Endothelial cell of umbilical vein (primary cell): ENCODE measurements around the gene PRR23B. TPM values are rescaled to one million over a fixed set of nuclear protein-coding genes. Genes with fewer than 3 reads are reported as not detected.

Experiments
- BruUV-seq: library from RNA; stranded (reverse); fragments of 400-500 nt; replicated peaks from 2 replicates; lab custom pipeline; 2021; lab: Mats Ljungman, UMichigan
- CTCF ChIA-PET: fragments of 300-600, 350-600 bp; sonication (Branson Sonifier 250); formaldehyde crosslinking; loops from one replicate; lab custom pipeline; 2021; ENCODE audit warnings: antibody characterized with exemption, inconsistent platforms; lab: Charles Lee
- POLR2A ChIA-PET: fragments of 300-600, 350-600 bp; sonication (Branson Sonifier 250); formaldehyde crosslinking; loops from one replicate; lab custom pipeline; 2021; ENCODE audit warnings: antibody characterized with exemption, inconsistent platforms; lab: Charles Lee
- DNase-seq: peaks from one replicate; pipeline ENCODE4 v3.0.0-alpha.2; 2011; ENCODE audit warnings: low read depth, low spot score
- FAIRE-seq: peaks from 2 replicates; lab custom pipeline; 2011; peaks lifted over from hg19 to GRCh38; lab: Jason Lieb, UNC
- H2AFZ ChIP-seq: 2 replicates; pipeline ENCODE4 v1.6.0; 2012; ENCODE audit warnings: low read depth, low read length, control low read depth, inconsistent platforms
- H3K27ac ChIP-seq: 2 replicates; pipeline ENCODE4 v1.5.1; 2011; ENCODE audit warnings: low read depth, mild to moderate bottlenecking, control low read depth, low read length, moderate library complexity; ENCODE audit not compliant: insufficient read depth
- H3K27me3 ChIP-seq, 2 experiments: 2 replicates each; pipeline versions ENCODE4 v1.6.0 to v1.6.1; 2011; ENCODE audit warnings: low read length in 2 of 2, mixed read lengths in 1 of 2; ENCODE audit not compliant: control insufficient read depth in 2 of 2, insufficient read depth in 2 of 2
- H3K36me3 ChIP-seq, 2 experiments: 2 replicates in 1 of 2; 3 replicates in 1 of 2; pipeline ENCODE4 v1.5.1; 2011; ENCODE audit warnings: low read length in 2 of 2, mild to moderate bottlenecking in 1 of 2, moderate library complexity in 1 of 2; ENCODE audit not compliant: control insufficient read depth in 2 of 2, insufficient read depth in 2 of 2; ENCODE audit errors: extremely low read depth in 1 of 2
- H3K4me1 ChIP-seq: 3 replicates; pipeline ENCODE4 v1.5.1; 2011; ENCODE audit warnings: mild to moderate bottlenecking, low read length; ENCODE audit not compliant: control insufficient read depth, insufficient read depth; ENCODE audit errors: extremely low read depth
- H3K4me2 ChIP-seq: 2 replicates; pipeline ENCODE4 v1.6.1; 2011; ENCODE audit warnings: low read length, control low read depth, mixed read lengths; ENCODE audit not compliant: insufficient read depth
- H3K4me3 ChIP-seq, 3 experiments: fragments of 200-600 bp in 1 of 3; sonication (generic), shearing (Covaris generic) in 1 of 3; replicated peaks in 1 of 3; 2 replicates each; pipeline ENCODE4 v1.5.1; 2011 to 2016; ENCODE audit warnings: control low read depth in 3 of 3, low read length in 3 of 3, mild to moderate bottlenecking in 2 of 3, inconsistent platforms in 1 of 3, low read depth in 1 of 3, moderate library complexity in 1 of 3; ENCODE audit not compliant: insufficient read depth in 1 of 3
- H3K79me2 ChIP-seq: 2 replicates; pipeline ENCODE4 v1.6.0; 2012; ENCODE audit warnings: low read length, inconsistent platforms; ENCODE audit not compliant: control insufficient read depth, insufficient read depth
- H3K9ac ChIP-seq: replicated peaks from 2 replicates; pipeline ENCODE3; 2011; ENCODE audit warnings: low read length, control low read depth; ENCODE audit not compliant: insufficient read depth; ENCODE audit errors: extremely low read depth
- H3K9me1 ChIP-seq: replicated peaks from 3 replicates; pipeline ENCODE4 v1.6.0; 2011; ENCODE audit warnings: mild to moderate bottlenecking, low read length; ENCODE audit not compliant: control insufficient read depth, insufficient read depth; ENCODE audit errors: extremely low read depth
- H3K9me3 ChIP-seq: replicated peaks from 2 replicates; pipeline ENCODE4 v1.5.1; 2012; ENCODE audit warnings: low read length, inconsistent platforms; ENCODE audit not compliant: control insufficient read depth, insufficient read depth
- H4K20me1 ChIP-seq: replicated peaks from 2 replicates; pipeline ENCODE3; 2011; ENCODE audit warnings: mild to moderate bottlenecking, low read length; ENCODE audit not compliant: control insufficient read depth, insufficient read depth; ENCODE audit errors: extremely low read depth
- EZH2 ChIP-seq: IDR thresholded peaks from 2 replicates; pipeline ENCODE4 v1.6.1; 2012; ENCODE audit warnings: borderline replicate concordance, low read depth, mild to moderate bottlenecking, moderate library complexity, low read length, inconsistent platforms; ENCODE audit not compliant: severe bottlenecking
- FOS ChIP-seq: IDR thresholded peaks from 2 replicates; pipeline ENCODE4 v1.6.1; 2011; ENCODE audit warnings: mild to moderate bottlenecking, low read length, moderate library complexity, borderline replicate concordance; ENCODE audit not compliant: insufficient read depth
- GATA2 ChIP-seq: IDR thresholded peaks from 2 replicates; pipeline ENCODE4 v1.7.0; 2011; ENCODE audit warnings: low read depth, mild to moderate bottlenecking, moderate library complexity, mixed read lengths, low read length; ENCODE audit not compliant: insufficient read length, insufficient read depth
- JUN ChIP-seq: IDR thresholded peaks from 2 replicates; pipeline ENCODE4 v1.6.1; 2011; ENCODE audit warnings: borderline replicate concordance, low read depth; ENCODE audit not compliant: insufficient read length, insufficient read depth
- MAX ChIP-seq: IDR thresholded peaks from 2 replicates; pipeline ENCODE4 v1.6.1; 2011; ENCODE audit not compliant: insufficient read depth, insufficient read length
- MYC ChIP-seq: IDR thresholded peaks from one replicate; pipeline ENCODE4 v1.6.1; 2011; ENCODE audit warnings: mild to moderate bottlenecking, low read depth, low read length
- POLR2A ChIP-seq: IDR thresholded peaks from 2 replicates; pipeline ENCODE4 v1.6.1; 2012; ENCODE audit warnings: low read depth, mild to moderate bottlenecking, control low read depth, low read length
- POLR2AphosphoS5 ChIP-seq: IDR thresholded peaks from 2 replicates; pipeline ENCODE4 v1.6.1; 2012; ENCODE audit warnings: low read depth, mild to moderate bottlenecking, control low read depth, low read length, moderate library complexity; ENCODE audit not compliant: insufficient read depth
- dilution Hi-C: fragments of 300-500 bp; cut with MboI; formaldehyde crosslinking; loops from one replicate; pipeline ENCODE4 v1.15.0; 2019; ENCODE audit warnings: low sequenced_read_pairs; ENCODE audit not compliant: extremely low pct_ligation_motif_present
- intact Hi-C: fragments of 100-400 bp; cut with micrococcal nuclease; formaldehyde crosslinking; loops from one replicate; pipeline ENCODE4 v1.10.0; 2022
- polyA plus RNA-seq, 4 experiments: library from polyadenylated mRNA; depleted of rRNA in 3 of 4; stranded (reverse) in 3 of 4; unstranded in 1 of 4; fragments of >200 nt; gene quantifications; 2 replicates each; pipeline versions ENCODE4 v1.2.1 to v1.2.3, GENCODE V29; 2011 to 2012; ENCODE audit warnings: missing spikeins in 1 of 4
- total RNA-seq: library from RNA; stranded (reverse); gene quantifications from 2 replicates; pipeline ENCODE4 v1.2.3, GENCODE V29; 2021
- TF ChIP-seq, protein P1 (sequence below), 2 donors: IDR thresholded peaks; 1 replicate in 1 of 2; 2 replicates in 1 of 2; pipeline ENCODE4 v1.5.1; 2011; ENCODE audit warnings: low read length in 2 of 2, mild to moderate bottlenecking in 2 of 2, moderate library complexity in 2 of 2, control low read depth in 1 of 2, inconsistent platforms in 1 of 2, low read depth in 1 of 2; ENCODE audit not compliant: insufficient read depth in 1 of 2; ENCODE audit errors: extremely low read depth in 1 of 2

The PRR23B gene
- total and polyA plus RNA-seq, 2 donors (not counting 3 experiments of a cell fraction or from before 2014, with no cell fraction given), result not detected

- no peaks in the 10 kb centered on the region for H3K9me3 ChIP-seq
- no peak overlapping the region for H2AFZ ChIP-seq
- no peaks in the 10 kb centered on the region for H3K9me1 ChIP-seq
- BruUV-seq, result no TSS peak
- dilution Hi-C loops (no loop called here), intact Hi-C loops (no loop called here)
- no peak overlapping the region for H3K4me3 ChIP-seq
- H3K4me1 ChIP-seq, result no peaks in the 10 kb centered on the region
- peaks cover 0 to 3% of the 10 kb centered on the region in 2 experiments for H3K27me3 ChIP-seq
- no peak overlapping the region for H3K4me2 ChIP-seq
- no peaks in the 10 kb centered on the region for H3K36me3 ChIP-seq
- POLR2A ChIA-PET, result no interaction called here
- H4K20me1 ChIP-seq, result no peaks in the 10 kb centered on the region
- no peak for FAIRE-seq
- TF ChIP-seq, protein P1, sequence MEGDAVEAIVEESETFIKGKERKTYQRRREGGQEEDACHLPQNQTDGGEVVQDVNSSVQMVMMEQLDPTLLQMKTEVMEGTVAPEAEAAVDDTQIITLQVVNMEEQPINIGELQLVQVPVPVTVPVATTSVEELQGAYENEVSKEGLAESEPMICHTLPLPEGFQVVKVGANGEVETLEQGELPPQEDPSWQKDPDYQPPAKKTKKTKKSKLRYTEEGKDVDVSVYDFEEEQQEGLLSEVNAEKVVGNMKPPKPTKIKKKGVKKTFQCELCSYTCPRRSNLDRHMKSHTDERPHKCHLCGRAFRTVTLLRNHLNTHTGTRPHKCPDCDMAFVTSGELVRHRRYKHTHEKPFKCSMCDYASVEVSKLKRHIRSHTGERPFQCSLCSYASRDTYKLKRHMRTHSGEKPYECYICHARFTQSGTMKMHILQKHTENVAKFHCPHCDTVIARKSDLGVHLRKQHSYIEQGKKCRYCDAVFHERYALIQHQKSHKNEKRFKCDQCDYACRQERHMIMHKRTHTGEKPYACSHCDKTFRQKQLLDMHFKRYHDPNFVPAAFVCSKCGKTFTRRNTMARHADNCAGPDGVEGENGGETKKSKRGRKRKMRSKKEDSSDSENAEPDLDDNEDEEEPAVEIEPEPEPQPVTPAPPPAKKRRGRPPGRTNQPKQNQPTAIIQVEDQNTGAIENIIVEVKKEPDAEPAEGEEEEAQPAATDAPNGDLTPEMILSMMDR (IDR thresholded peaks at IDR 0.05; ENCODE audit: extremely low read depth in 1 of 2, insufficient read depth in 1 of 2, low read depth in 1 of 2, low read length in 2 of 2), result no peak
- TF ChIP-seq JUN (no peak), MYC (no peak), GATA2 (no peak), EZH2 (no peak), MAX (no peak), POLR2A (no peak), FOS (no peak), POLR2AphosphoS5 (no peak)
- H3K9ac ChIP-seq, result no peak overlapping the region
- CTCF ChIA-PET, result no interaction called here
- H3K27ac ChIP-seq, result no peak overlapping the region
- DNase-seq, result no peak
- H3K79me2 ChIP-seq, result no peaks in the 10 kb centered on the region
Observed at GRCh38 chr3:138995706-138996105, 25.0 kb downstream of the PRR23B start.
